Keratinocyte (primary cell): ENCODE data around the gene MXRA7.

Source experiments
- EZH2 ChIP-seq: IDR thresholded peaks from one replicate; pipeline ENCODE4 v1.6.1; 2012; ENCODE audit warnings: inconsistent platforms, mild to moderate bottlenecking, low read length, moderate library complexity
- TF ChIP-seq, protein P1 (sequence below), 3 experiments: IDR thresholded peaks in 1 of 3; conservative IDR thresholded peaks in 1 of 3; optimal IDR thresholded peaks in 1 of 3; 2 replicates in 2 of 3; 3 replicates in 1 of 3; pipeline versions ENCODE3 to v1.5.1; 2011; ENCODE audit warnings: low read length in 3 of 3, mild to moderate bottlenecking in 3 of 3, moderate library complexity in 2 of 3, control low read depth in 1 of 3, inconsistent platforms in 1 of 3; ENCODE audit not compliant: insufficient read depth in 2 of 3; ENCODE audit errors: extremely low read depth in 1 of 3

DNA sequence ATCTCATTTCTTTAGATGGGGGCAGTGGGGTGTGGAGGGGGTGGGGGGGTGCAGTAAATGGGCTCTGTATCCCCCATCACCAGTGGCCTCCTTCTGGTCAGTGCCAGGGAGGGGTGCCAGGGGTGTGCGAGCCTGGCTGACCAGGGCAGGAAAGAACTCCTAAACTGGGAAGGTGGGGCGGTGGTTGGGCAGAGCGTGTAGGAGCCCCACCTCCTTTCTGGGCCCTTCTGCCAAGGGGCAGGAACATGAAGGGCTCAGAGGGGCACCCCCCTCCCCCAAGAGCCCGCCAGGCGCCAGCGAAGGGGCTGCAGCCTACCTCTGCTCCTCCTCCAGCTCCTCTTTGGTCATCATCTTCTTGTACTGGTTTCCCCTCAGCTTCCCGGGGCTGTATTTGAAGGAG lies 26.0 kb downstream of the MXRA7 start:
- no peak for TF ChIP-seq EZH2
- TF ChIP-seq, protein P1, sequence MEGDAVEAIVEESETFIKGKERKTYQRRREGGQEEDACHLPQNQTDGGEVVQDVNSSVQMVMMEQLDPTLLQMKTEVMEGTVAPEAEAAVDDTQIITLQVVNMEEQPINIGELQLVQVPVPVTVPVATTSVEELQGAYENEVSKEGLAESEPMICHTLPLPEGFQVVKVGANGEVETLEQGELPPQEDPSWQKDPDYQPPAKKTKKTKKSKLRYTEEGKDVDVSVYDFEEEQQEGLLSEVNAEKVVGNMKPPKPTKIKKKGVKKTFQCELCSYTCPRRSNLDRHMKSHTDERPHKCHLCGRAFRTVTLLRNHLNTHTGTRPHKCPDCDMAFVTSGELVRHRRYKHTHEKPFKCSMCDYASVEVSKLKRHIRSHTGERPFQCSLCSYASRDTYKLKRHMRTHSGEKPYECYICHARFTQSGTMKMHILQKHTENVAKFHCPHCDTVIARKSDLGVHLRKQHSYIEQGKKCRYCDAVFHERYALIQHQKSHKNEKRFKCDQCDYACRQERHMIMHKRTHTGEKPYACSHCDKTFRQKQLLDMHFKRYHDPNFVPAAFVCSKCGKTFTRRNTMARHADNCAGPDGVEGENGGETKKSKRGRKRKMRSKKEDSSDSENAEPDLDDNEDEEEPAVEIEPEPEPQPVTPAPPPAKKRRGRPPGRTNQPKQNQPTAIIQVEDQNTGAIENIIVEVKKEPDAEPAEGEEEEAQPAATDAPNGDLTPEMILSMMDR (optimal IDR thresholded peaks at IDR 0.05 in 1 of 3, IDR thresholded peaks at IDR 0.05 in 1 of 3, conservative IDR thresholded peaks at IDR 0.05 in 1 of 3; ENCODE audit: extremely low read depth in 1 of 3, insufficient read depth in 2 of 3, low read length in 3 of 3), result no peak
